IPS-20b (cell line): ENCODE data around the gene HAPLN1.

Experiments
- H3K27ac ChIP-seq: one replicate; pipeline ENCODE4 v1.5.1; 2013; ENCODE audit warnings: low read length
- H3K27me3 ChIP-seq: 2 replicates; pipeline ENCODE4 v1.6.1; 2013; ENCODE audit warnings: mild to moderate bottlenecking, low read length, inconsistent platforms; ENCODE audit not compliant: insufficient read depth
- H3K36me3 ChIP-seq: 2 replicates; pipeline ENCODE4 v1.6.1; 2013; ENCODE audit warnings: low read depth, mild to moderate bottlenecking, inconsistent platforms, low read length, moderate library complexity; ENCODE audit not compliant: insufficient read depth
- H3K4me1 ChIP-seq: 2 replicates; pipeline ENCODE4 v1.6.1; 2013; ENCODE audit warnings: mild to moderate bottlenecking, control low read depth, inconsistent platforms, low read length, moderate library complexity; ENCODE audit not compliant: insufficient read depth
- H3K4me3 ChIP-seq: 2 replicates; pipeline ENCODE4 v1.5.1; 2013; ENCODE audit warnings: mild to moderate bottlenecking, low read length, inconsistent platforms
- H3K9ac ChIP-seq: 2 replicates; pipeline ENCODE4 v1.6.1; 2013; ENCODE audit warnings: low read depth, mild to moderate bottlenecking, inconsistent platforms, low read length, moderate library complexity
- H3K9me3 ChIP-seq: 2 replicates; pipeline ENCODE4 v1.6.1; 2013; ENCODE audit warnings: mild to moderate bottlenecking, low read depth, low read length, inconsistent platforms; ENCODE audit not compliant: insufficient read depth

Gene HAPLN1

DNA sequence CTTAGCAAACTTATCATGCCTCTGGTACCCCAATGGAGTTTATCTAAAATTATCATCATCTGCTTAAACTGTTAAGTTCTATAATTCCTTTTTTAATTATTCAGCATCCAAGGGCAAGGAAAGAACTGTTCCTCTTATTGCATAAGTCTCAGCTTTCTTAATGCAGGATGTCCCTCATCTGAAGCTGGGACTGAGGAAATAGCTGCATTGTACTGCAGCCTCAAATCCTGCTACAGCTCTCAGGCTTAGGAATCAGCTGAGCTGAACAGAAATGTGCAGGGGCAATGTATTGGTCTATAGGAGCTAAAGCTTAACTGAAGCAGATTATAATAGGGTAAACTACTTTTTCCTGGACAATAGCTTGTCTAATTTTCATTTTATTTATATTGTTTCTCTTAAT is 48.0 kb downstream of the HAPLN1 start:
- H3K4me3 ChIP-seq, result no peak overlapping the region
- H3K4me1 ChIP-seq, result no peaks in the 10 kb centered on the region
- no peak overlapping the region for H3K9ac ChIP-seq
- no peaks in the 10 kb centered on the region for H3K27me3 ChIP-seq
- H3K27ac ChIP-seq, result no peak overlapping the region
- H3K36me3 ChIP-seq, result no peaks in the 10 kb centered on the region; the same call in 1 of the 2 replicates
- no peaks in the 10 kb centered on the region for H3K9me3 ChIP-seq

DNA sequence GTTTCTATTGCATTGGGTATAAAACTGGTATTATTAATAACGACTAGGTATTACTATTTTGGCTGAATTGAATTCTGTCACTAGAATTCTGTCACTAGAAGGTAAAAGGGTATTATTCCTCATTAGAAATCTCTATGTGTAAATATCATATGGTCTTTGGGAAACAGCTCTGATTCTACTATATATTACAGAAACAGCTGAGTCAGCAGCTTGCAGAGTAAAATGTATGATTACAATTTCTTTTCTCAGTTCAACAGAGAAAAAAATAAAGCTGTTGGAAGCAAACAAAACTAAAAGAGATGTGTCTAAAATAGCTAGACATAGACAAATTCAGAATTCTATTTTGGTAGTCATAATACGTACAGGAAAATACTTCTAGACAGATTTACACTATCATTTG is 48.5 kb downstream of the HAPLN1 start:
- Histone ChIP-seq H3K4me3 (no peak overlapping the region), H3K4me1 (no peaks in the 10 kb centered on the region), H3K27ac (no peak overlapping the region), H3K27me3 (no peaks in the 10 kb centered on the region), H3K9me3 (no peaks in the 10 kb centered on the region), H3K9ac (no peak overlapping the region), H3K36me3 (no peaks in the 10 kb centered on the region; the same call in 1 of the 2 replicates)

DNA sequence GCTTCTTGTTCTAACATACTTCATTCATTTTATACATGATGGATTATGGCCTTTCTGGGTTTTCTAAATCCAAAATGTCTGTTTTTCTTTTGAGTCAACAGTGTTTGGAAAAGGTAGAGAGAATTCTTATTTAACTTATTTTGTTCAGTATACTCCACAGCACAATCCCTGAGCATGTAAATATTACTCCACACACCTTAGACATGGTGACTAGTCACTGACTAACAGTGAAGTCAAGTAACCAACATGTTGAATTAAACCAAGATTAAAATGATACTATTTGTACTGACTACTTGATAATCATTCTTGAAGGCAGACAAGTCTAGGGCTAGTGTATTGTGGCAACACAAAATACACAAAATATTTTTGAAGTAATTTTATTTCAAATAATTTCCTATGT is 55.0 kb downstream of the HAPLN1 start:
- H3K4me3 ChIP-seq, result no peak overlapping the region
- H3K27ac ChIP-seq, result no peak overlapping the region
- H3K9ac ChIP-seq, result no peak overlapping the region
- H3K27me3 ChIP-seq, result no peaks in the 10 kb centered on the region
- peaks cover 2% of the 10 kb centered on the region; the same call in 1 of the 2 replicates for H3K4me1 ChIP-seq
- no peaks in the 10 kb centered on the region for H3K9me3 ChIP-seq
- H3K36me3 ChIP-seq, result no peaks in the 10 kb centered on the region; the same call in 1 of the 2 replicates

DNA sequence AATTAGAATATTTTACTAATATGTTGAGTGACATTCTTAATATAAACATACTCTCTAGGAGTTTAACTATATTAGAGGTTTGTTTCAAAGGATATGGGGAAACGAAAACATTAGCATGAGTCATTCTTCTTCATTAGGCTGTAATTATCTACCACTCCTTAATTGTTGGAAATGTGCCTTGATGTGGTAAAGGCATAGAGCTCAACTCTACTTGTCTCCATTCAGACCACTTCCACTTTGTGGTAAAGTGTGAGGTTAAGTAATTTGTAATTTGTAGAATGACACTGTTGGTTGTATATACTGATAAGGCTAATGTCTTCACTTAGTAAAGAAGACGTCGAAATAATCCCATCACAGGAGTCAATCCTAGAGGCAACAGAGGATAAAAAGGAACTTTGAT is 58.1 kb downstream of the HAPLN1 start:
- peaks cover 2% of the 10 kb centered on the region; the same call in 1 of the 2 replicates for H3K4me1 ChIP-seq
- no peaks in the 10 kb centered on the region for H3K27me3 ChIP-seq
- H3K36me3 ChIP-seq, result no peaks in the 10 kb centered on the region
- H3K4me3 ChIP-seq, result no peak overlapping the region
- H3K9me3 ChIP-seq, result no peaks in the 10 kb centered on the region
- H3K9ac ChIP-seq, result no peak overlapping the region
- H3K27ac ChIP-seq, result no peak overlapping the region

DNA sequence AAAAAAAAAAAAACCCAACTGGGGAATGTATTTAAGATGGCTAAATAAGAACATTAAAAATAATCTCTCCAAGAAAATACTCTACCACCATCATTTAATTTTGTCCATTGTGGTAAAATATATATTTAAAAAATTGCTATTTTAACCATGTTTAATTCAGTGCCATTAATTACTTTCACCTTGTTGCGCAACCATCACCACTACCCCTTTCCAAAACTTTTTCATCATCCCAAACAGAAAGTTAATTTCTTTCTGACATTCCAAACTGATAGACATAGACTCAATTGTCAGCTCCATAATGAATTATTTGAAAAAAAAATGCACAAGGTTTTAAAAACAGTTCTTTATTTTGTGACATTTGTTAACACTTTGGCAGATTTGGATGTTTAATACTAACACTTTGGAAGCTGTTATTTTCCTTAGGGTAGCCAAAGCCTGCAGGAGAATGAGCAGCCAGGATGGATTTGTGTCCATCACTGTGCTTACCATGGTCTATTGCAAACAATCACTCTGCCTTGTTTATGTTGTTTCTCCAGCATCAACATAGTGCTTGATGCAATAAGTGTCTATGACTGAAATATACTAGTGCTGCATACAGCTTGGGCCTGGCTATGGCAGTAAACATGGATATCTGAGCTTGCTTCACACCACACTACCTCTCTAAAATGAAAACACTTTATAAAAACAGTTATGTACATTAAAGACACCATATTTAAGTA is 62.7 kb downstream of the HAPLN1 start:
- H3K4me3 ChIP-seq, result no peak overlapping the region
- no peaks in the 10 kb centered on the region for H3K9me3 ChIP-seq
- no peaks in the 10 kb centered on the region for H3K27me3 ChIP-seq
- no peak overlapping the region for H3K27ac ChIP-seq
- H3K9ac ChIP-seq, result no peak overlapping the region
- H3K4me1 ChIP-seq, result peaks cover 4% of the 10 kb centered on the region; the same call in 1 of the 2 replicates
- no peaks in the 10 kb centered on the region for H3K36me3 ChIP-seq

DNA sequence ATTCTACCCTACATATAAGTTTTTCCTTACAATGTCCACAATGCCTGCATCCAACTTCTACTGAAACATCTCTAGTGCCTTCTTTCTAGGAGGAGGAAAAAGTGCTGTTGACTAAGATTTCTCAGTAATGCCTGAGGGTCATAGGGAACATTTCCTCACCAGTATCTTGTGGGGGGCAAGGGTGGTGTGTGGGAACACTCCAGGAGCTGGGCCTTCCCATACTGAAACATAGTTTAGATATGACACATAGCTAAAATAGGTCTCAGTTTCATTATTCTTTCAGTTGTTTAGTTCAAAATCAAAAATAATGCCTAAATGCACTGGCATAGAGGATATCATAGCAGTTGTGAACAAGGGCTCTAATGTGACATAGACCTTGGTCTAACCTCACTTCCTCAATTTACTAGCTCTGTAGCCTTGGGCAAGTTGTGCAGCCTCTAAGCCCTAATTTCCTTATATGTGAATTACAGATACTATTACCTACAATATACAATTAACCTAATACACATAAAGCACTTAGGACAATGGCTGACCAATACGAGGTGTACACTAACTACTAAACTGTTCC is 66.1 kb downstream of the HAPLN1 start:
- H3K36me3 ChIP-seq, result no peaks in the 10 kb centered on the region
- no peak overlapping the region for H3K9ac ChIP-seq
- no peaks in the 10 kb centered on the region for H3K27me3 ChIP-seq
- no peak overlapping the region for H3K4me3 ChIP-seq
- peaks cover 4% of the 10 kb centered on the region; the same call in 1 of the 2 replicates for H3K4me1 ChIP-seq
- no peak overlapping the region for H3K27ac ChIP-seq
- no peaks in the 10 kb centered on the region for H3K9me3 ChIP-seq

DNA sequence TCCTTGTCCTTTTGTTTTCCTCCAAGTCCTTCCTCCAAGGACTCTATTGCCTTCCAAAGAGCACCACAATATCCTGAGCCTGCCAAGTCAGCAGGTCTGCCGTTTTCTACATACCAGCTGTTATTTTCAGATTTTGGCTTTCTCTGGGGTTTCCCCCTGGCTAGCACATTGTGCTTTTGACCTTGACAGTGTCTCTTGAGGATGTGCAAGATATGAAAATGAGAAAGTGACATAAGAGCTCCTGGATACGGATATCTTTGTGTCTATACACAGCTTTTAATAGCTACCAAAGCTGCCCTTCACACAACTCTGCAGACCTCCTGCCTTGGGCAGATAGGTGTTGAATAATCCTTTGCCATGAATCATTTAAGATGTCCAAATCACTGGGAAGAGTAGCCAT is 67.0 kb downstream of the HAPLN1 start:
- Histone ChIP-seq H3K4me3 (no peak overlapping the region), H3K9me3 (no peaks in the 10 kb centered on the region), H3K36me3 (no peaks in the 10 kb centered on the region), H3K4me1 (peaks cover 4% of the 10 kb centered on the region; the same call in 1 of the 2 replicates), H3K9ac (no peak overlapping the region), H3K27ac (no peak overlapping the region), H3K27me3 (no peaks in the 10 kb centered on the region)

DNA sequence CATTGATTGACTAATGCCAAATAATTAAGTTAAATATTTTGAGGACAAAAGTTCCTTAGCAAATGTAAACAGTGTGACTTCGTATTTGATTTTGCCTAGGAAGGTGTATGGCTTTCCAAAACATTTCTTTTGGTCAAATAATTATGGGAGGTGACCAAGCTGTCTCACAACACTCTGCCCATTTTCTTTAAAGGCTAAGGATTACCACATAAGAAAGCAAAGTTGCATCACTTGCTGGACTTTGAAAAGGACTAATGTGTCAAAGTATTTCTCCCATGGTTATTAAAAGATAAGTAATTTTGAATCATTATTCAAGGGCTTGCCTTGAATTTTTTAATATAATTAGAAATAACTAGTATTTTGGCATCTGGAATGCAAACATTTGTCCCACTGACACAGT is 74.7 kb downstream of the HAPLN1 start:
- Histone ChIP-seq H3K4me1 (peaks cover 5% of the 10 kb centered on the region; the same call in 1 of the 2 replicates), H3K9me3 (no peaks in the 10 kb centered on the region), H3K4me3 (no peak overlapping the region), H3K36me3 (no peaks in the 10 kb centered on the region), H3K27me3 (no peaks in the 10 kb centered on the region), H3K9ac (no peak overlapping the region), H3K27ac (no peak overlapping the region)

DNA sequence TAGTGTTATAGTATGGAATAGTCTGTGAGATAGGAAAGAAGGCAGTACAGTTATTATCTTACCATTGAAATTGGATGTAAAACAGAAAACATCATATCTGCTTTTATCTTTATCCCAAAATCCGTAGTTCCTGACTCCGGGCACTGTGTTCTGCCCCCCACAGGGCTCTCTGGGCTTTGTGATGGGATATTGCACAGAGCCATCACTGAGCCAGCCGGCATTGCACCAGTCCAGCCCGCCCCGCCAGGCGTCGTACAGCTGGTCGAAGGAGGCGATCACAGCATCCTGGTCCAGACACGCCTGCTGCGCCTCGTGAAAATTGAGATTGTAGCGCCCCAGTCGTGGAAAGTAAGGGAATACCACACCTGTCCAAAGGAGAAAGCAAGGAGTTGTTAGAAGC is 76.4 kb downstream of the HAPLN1 start:
- no peaks in the 10 kb centered on the region for H3K27me3 ChIP-seq
- no peak overlapping the region for H3K4me3 ChIP-seq
- no peak overlapping the region for H3K27ac ChIP-seq
- no peaks in the 10 kb centered on the region for H3K36me3 ChIP-seq
- peaks cover 5% of the 10 kb centered on the region; the same call in 1 of the 2 replicates for H3K4me1 ChIP-seq
- no peaks in the 10 kb centered on the region for H3K9me3 ChIP-seq
- H3K9ac ChIP-seq, result no peak overlapping the region

DNA sequence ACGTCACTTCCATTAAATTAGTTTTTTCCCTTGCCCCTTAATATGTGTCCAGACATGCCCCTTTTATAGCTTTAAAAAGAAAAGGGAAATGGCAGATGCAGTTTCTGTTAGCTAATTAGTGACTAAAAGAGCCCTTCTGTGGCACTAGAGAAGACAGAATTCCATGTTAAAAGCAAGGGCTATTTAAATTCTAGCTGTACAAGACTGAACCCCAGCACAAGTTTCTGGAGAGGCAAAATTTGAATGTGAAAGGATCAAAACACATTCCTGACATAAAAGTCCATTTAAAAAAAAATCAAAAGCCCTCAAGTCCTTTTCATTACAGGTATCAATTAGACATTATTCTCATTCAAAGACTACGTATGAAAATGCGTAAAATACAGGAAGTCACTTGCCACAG is 78.7 kb downstream of the HAPLN1 start:
- Histone ChIP-seq H3K27me3 (no peaks in the 10 kb centered on the region), H3K9me3 (no peaks in the 10 kb centered on the region), H3K27ac (no peak overlapping the region), H3K9ac (no peak overlapping the region), H3K36me3 (no peaks in the 10 kb centered on the region), H3K4me1 (peaks cover 5% of the 10 kb centered on the region; the same call in 1 of the 2 replicates), H3K4me3 (no peak overlapping the region)

DNA sequence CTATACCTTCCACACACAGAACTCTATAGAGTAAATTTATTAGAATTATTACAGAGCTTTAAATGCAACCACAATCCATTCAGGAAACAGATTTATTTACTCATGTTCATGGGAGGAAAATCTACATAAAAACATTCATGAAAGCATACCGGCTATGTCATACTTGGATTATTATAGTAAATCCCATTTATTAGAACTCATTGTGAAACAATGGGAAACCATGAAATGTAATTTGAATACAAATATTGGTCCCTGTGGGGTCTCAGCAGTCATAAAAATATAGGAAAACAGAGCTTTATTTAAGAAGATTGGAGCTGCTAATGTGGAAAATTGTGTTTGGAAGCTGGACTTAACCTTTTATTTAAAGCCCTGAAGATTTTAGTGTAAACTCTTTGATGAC is 80.7 kb downstream of the HAPLN1 start:
- Histone ChIP-seq H3K27ac (no peak overlapping the region), H3K36me3 (no peaks in the 10 kb centered on the region), H3K9me3 (no peaks in the 10 kb centered on the region), H3K9ac (no peak overlapping the region), H3K4me1 (peaks cover 5% of the 10 kb centered on the region; the same call in 1 of the 2 replicates), H3K27me3 (no peaks in the 10 kb centered on the region), H3K4me3 (no peak overlapping the region)

DNA sequence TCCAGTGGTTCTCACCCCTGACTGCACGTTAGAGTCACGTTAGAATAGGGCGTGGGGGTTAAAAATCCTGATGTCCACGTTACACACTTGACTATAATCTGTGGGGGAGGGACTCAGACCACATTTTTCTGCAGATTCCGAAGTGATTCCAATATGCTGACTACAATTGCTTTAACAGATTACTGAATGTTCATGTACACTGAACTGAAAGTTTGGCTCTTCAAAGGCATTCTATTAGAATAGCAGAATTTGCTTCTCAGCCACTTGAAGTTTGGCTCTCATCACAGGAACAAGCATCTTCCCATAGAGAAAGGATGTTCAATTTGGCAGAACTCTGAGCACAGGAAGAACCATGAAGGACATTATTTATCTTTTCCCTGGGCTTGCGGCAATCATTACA is 84.5 kb downstream of the HAPLN1 start:
- H3K27ac ChIP-seq, result no peak overlapping the region
- H3K4me3 ChIP-seq, result no peak overlapping the region
- H3K9me3 ChIP-seq, result no peaks in the 10 kb centered on the region
- no peaks in the 10 kb centered on the region for H3K4me1 ChIP-seq
- H3K27me3 ChIP-seq, result no peaks in the 10 kb centered on the region
- no peaks in the 10 kb centered on the region for H3K36me3 ChIP-seq
- no peak overlapping the region for H3K9ac ChIP-seq
